ENCODE data around the gene TSPYL1. TPM values are rescaled to one million over a fixed set of nuclear protein-coding genes. Genes with fewer than 3 reads are reported as not detected.
"Not testable (repeated sequence)": the region's sequence is repeated elsewhere in the genome, so short reads cannot be mapped to it uniquely, and the experiment has no call there.

The TSPYL1 gene
- 67.1 and 90.6 TPM in 2 replicates for total RNA-seq
- polyA plus RNA-seq (2012), result 59.2 TPM

GRCh38 chr6:116279232-116280160 lies at the start of gene TSPYL1:
Gene TSPYL1 (minus strand): TSS chr6:116279930. CDS start chr6:116279830, 100 bp downstream.
- DNase-seq (ENCODE audit: low read depth), result peak; percentile 99

DNA sequence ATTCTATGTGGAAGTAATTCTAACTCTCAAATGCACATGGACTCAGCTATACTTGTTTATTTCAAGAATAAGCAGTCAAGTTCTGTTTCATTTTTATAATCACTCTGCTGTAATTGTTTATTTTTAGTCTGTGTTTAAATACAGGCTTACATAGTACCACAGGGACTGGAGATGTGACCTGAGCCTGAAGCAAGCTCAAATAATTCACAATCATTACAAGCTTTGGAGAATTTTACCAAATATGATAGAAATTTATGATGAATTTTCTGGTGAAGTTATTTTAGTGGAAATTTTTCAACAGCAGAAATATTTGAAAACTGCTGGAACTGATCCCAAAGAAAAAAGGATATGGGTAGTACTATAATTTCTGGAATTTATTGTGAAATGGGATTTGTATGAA lies 49.4 kb upstream of the TSPYL1 start:
- peak; percentile 27 for DNase-seq (ENCODE audit: low read depth)

DNA sequence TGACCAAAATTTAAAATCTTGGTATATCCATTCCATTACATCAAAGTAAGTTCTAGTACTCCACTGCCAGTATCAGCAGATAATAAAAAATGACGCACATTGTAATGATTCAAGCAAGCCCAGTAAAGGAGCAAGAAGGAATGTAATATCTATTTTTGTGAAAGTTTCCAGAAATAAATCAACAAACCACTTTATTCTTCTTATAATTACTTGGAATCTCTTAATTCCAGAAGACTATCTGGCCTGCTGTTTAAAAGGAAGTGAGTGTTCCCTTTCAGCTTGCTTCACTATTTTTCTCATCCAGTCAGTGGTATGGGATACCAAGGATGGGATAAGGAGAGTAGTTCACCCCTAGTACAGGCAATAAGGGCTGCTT lies 48.8 kb upstream of the TSPYL1 start:
- no peak for DNase-seq (ENCODE audit: low read depth)

GRCh38 chr6:116327803-116328527 lies 48.2 kb upstream of the TSPYL1 start:
- DNase-seq (ENCODE audit: low read depth), result no peak

DNA sequence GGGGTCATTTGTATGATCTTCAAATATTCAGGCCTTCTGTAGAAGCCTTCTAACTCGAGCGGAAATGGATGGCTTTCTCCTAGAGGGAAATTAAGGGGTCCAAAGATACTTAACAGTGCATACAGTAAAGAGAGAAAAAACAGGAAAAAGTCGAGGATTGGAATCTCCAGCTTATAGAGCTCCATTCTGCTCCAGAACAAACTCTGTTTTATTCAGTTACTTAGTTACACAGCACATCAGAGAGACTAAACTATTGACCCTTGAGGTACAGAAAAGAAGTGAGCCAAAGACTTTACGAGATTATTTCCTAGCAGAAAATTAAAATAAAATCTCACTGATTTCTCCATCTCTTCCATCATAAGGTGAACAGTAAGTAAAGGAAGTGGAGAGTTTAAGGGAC lies 47.3 kb upstream of the TSPYL1 start:
- no peak for DNase-seq (ENCODE audit: low read depth)

DNA sequence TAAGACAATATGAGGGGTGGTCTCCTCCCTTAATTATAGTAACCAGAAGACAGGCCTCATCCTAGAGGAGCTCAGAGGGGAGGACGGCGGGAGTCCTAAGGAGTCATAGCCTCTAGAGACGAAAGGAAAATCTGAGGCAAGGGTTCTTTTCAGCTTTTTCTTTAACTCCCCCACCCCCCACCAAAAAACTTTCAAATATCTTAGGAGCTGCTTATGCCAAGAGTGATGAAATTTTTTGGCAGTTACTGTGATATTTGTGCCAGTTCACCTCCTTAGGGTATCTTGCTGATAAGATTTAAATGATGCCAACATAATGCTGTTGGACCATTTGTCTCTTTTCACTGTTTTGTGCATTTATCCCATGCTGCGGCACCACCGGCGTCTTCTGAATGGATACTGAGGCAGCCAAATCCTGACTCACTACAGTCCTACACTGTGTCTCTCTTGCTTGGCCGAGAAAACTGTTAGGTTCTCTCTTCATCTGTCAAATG lies 46.5 kb upstream of the TSPYL1 start:
- no peak for DNase-seq (ENCODE audit: low read depth)

DNA sequence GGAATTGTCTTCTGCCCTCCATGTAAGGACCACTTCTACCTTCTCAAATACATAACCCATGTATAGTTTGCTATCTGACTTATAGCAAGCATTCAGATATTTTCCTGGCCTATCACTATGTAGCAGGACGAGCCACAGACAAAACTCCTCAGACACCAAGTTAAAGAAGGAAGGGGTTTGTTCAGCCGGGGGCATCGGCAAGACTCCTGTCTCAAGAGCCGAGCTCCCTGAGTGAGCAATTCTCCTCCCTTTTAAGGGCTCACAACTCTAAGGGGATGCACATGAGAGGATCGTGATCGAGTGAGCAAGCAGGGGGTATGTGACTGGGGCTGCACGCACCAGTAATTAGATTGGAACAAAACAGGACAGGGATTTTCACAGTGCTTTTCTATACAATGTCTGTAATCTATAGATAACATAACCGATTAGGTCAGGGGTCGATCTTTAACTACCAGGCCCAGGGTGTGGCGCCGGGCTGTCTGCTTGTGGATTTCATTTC lies 46.0 kb upstream of the TSPYL1 start:
- DNase-seq (ENCODE audit: low read depth), result not testable (repeated sequence)

GRCh38 chr6:116323863-116324262 lies 44.1 kb upstream of the TSPYL1 start:
- no peak for DNase-seq (ENCODE audit: low read depth)

DNA sequence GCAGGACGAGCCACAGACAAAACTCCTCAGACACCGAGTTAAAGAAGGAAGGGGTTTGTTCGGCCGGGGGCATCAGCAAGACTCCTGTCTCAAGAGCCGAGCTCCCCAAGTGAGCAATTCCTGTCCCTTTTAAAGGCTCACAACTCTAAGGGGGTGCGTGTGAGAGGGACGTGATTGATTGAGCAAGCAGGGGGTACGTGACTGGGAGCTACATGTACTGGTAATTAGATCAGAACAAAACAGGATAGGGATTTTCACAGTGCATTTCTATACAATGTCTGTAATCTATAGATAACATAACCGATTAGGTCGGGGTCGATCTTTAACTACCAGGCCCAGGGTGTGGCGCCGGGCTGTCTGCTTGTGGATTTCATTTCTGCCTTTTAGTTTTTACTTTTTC lies 42.2 kb upstream of the TSPYL1 start:
- DNase-seq (ENCODE audit: low read depth), result not testable (repeated sequence)

- DNase-seq (ENCODE audit: low read depth), result no peak
Measured at GRCh38 chr6:116316772-116317467, 37.2 kb upstream of the TSPYL1 start.

- no peak for DNase-seq (ENCODE audit: low read depth)
Measured at GRCh38 chr6:116314878-116315277, 35.1 kb upstream of the TSPYL1 start.

- DNase-seq (ENCODE audit: low read depth), result no peak
Measured at GRCh38 chr6:116314218-116314617, 34.5 kb upstream of the TSPYL1 start.

GRCh38 chr6:116313101-116313776 lies 33.5 kb upstream of the TSPYL1 start:
- no peak for DNase-seq (ENCODE audit: low read depth)

DNA sequence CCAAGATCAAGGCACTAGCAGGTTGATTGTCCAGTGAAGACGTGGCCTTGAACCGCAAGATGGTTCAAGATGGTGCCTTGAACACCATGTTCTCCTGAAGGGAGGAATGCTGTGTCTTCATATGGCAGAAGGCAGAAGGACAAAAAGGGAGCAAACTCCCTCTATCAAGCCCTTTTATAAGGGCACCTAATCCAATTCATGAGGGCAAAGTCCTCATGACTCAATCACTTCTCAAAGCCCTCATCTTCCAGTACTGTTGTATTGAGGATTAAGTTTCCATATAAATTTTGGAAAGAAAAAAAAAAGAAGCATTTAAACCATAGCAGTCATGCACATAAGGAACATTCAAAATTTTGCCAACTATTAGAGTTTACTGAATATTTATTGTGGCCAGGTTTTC lies 29.9 kb upstream of the TSPYL1 start:
- DNase-seq (ENCODE audit: low read depth), result no peak

- DNase-seq (ENCODE audit: low read depth), result no peak
Measured at GRCh38 chr6:116309001-116309400, 29.3 kb upstream of the TSPYL1 start.

DNA sequence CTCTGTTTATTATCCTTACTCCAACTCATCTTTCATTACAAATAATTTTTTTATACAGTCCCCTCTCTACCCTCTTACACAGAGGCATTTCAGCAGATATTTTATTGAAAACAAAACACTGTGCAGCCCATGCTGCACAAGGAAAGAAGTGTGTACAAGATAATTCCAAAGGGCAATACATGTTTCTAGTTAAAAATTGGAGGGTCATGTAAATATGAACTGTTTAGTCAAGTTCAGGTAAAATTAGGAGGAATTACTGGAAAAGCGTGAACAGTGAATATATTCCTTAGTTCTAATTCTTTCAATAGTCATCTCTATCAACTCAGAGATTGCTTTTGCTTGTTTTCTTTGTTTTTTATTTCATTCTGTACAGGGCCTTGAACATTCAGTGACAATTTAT lies 27.9 kb upstream of the TSPYL1 start:
- DNase-seq (ENCODE audit: low read depth), result no peak

GRCh38 chr6:116307001-116307400 lies 27.3 kb upstream of the TSPYL1 start:
- DNase-seq (ENCODE audit: low read depth), result no peak

DNA sequence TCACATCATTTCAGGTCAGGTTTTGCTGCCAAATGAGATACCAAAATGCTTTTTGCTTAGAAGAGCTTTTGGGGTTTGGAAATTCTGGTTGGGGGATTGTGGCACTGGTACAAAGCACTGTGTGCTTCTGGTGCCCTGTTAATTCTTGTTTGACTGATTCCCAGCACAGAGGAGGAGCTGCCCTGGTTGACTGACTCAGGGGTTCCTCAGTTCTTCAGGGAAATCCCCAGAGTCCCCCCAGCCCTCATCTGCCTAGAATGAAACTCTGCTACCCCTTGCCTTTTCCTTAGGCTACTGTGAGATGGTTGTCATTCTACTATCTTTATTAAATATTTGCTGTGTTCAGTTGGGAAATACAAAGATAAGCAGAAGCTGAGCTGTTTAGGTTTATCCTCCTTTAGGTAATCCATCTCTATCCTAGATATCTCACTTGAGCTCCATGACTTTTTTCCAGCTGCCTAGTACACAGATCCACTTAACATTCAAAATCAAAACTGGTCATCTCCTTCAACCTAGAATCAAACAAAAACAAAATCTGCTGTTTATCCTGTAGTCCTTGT lies 24.9 kb upstream of the TSPYL1 start:
- no peak for DNase-seq (ENCODE audit: low read depth)

- DNase-seq (ENCODE audit: low read depth), result no peak
Measured at GRCh38 chr6:116301104-116301503, 21.4 kb upstream of the TSPYL1 start.

- DNase-seq (ENCODE audit: low read depth), result no peak
Measured at GRCh38 chr6:116300566-116300965, 20.8 kb upstream of the TSPYL1 start.

GRCh38 chr6:116298973-116299372 lies 19.2 kb upstream of the TSPYL1 start:
- DNase-seq (ENCODE audit: low read depth), result no peak
